Measurements from ENCODE around the gene DHX40.
A peak's percentile ranks its signal among the peaks of the same experiment; 100 is the strongest.
"Not testable (repeated sequence)": the region's sequence is repeated elsewhere in the genome, so short reads cannot be mapped to it uniquely, and the experiment has no call there.

The DHX40 gene

DNA sequence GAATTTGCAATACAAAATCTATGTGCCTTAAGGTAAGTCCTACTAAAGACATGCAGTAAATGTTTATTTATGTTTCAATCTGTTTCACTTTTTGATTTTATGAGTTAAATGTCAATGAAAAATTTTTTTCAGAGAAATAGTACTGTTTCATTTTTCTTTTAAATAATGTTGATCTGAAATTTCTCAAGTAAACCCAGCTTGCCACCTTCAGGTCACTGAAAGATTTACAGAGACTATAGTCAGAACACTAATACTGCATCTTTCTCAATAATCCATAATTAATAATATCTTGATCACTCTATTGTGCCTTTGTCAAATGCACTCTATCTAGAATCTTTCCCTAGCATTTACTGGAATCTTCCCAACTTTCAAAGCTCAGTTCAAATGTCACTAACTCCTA, 6.5 kb upstream of the DHX40 start:
- no peak overlapping the region for H2AFZ ChIP-seq (ENCODE audit: low read length)
- TF ChIP-seq EZH2 (IDR thresholded peaks at IDR 0.05; ENCODE audit: borderline replicate concordance, low read length) (no peak), CTCF (IDR thresholded peaks at IDR 0.05; ENCODE audit: low read length) (peak; percentile 29; the same call in 1 of the 2 replicates)
- no peaks in the 10 kb centered on the region for H3K9me3 ChIP-seq (ENCODE audit: low read length)
- no peak overlapping the region for H3K4me2 ChIP-seq (ENCODE audit: low read length)
- H3K27me3 ChIP-seq (ENCODE audit: insufficient read depth, low read length) = no peaks in the 10 kb centered on the region
- H3K4me3 ChIP-seq (ENCODE audit: low read depth, low read length, poor library complexity, severe bottlenecking) = no peak overlapping the region
- no peaks in the 10 kb centered on the region for H3K9me2 ChIP-seq (ENCODE audit: low read depth, low read length)
- H3F3A ChIP-seq (ENCODE audit: insufficient read depth, low read length) = no peaks in the 10 kb centered on the region
- no peaks in the 10 kb centered on the region for H3K36me3 ChIP-seq (ENCODE audit: insufficient read depth, low read length)
- no peak overlapping the region for H3K27ac ChIP-seq (ENCODE audit: low read depth, low read length, poor library complexity, severe bottlenecking)
- H3K79me2 ChIP-seq (ENCODE audit: insufficient read depth, low read length) = no peaks in the 10 kb centered on the region
- H3K9ac ChIP-seq (ENCODE audit: low read length) = no peak overlapping the region
- H4K20me1 ChIP-seq (ENCODE audit: insufficient read depth, low read length) = no peaks in the 10 kb centered on the region
- H3K4me1 ChIP-seq (ENCODE audit: insufficient read depth, low read length, severe bottlenecking) = no peaks in the 10 kb centered on the region

DNA sequence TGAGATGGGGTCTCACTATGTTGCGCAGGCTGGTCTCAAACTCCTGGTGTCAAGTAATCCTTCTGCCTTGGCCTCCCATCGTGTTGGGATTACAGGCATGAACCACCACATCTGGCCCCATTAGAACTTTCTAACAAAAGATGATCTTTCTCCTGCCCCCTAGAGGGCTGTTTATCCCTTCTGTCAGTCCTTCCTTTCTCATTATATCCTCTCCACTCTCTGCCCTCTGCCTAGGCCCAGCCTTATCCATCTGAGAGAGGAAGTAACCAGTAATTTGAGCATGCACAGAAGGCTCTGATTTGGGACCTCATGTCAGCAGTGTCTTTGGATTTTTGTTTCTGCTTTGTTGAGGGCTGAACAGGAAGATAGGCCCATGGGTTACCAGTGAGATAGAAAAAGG, 4.4 kb upstream of the DHX40 start:
- Histone ChIP-seq H3K27ac (ENCODE audit: low read depth, low read length, poor library complexity, severe bottlenecking) (no peak overlapping the region), H3K79me2 (ENCODE audit: insufficient read depth, low read length) (no peaks in the 10 kb centered on the region), H3K9me3 (ENCODE audit: low read length) (peaks cover 5% of the 10 kb centered on the region; the same call in 1 of the 2 replicates), H3K9ac (ENCODE audit: low read length) (no peak overlapping the region), H3K4me2 (ENCODE audit: low read length) (no peak overlapping the region), H3K36me3 (ENCODE audit: insufficient read depth, low read length) (no peaks in the 10 kb centered on the region; the same call in 1 of the 2 replicates), H3K4me1 (ENCODE audit: insufficient read depth, low read length, severe bottlenecking) (peaks cover 1% of the 10 kb centered on the region), H3K4me3 (ENCODE audit: low read depth, low read length, poor library complexity, severe bottlenecking) (no peak overlapping the region), H2AFZ (ENCODE audit: low read length) (no peak overlapping the region), H3K9me2 (ENCODE audit: low read depth, low read length) (no peaks in the 10 kb centered on the region), H4K20me1 (ENCODE audit: insufficient read depth, low read length) (no peaks in the 10 kb centered on the region), H3K27me3 (ENCODE audit: insufficient read depth, low read length) (no peaks in the 10 kb centered on the region), H3F3A (ENCODE audit: insufficient read depth, low read length) (no peaks in the 10 kb centered on the region)
- TF ChIP-seq EZH2 (IDR thresholded peaks at IDR 0.05; ENCODE audit: borderline replicate concordance, low read length) (no peak), CTCF (IDR thresholded peaks at IDR 0.05; ENCODE audit: low read length) (peak; percentile 41)

GRCh38 chr17:59565959-59566324, 532 bp downstream of the DHX40 start:
- TF ChIP-seq CTCF (IDR thresholded peaks at IDR 0.05; ENCODE audit: low read length) (no peak), EZH2 (IDR thresholded peaks at IDR 0.05; ENCODE audit: borderline replicate concordance, low read length) (no peak)
- Histone ChIP-seq H3K27ac (ENCODE audit: low read depth, low read length, poor library complexity, severe bottlenecking) (no peak overlapping the region), H3K36me3 (ENCODE audit: insufficient read depth, low read length) (peaks cover 5% of the 10 kb centered on the region), H3K9me3 (ENCODE audit: low read length) (peaks cover 5% of the 10 kb centered on the region; the same call in 1 of the 2 replicates), H3K9me2 (ENCODE audit: low read depth, low read length) (no peaks in the 10 kb centered on the region), H3F3A (ENCODE audit: insufficient read depth, low read length) (no peaks in the 10 kb centered on the region), H3K9ac (ENCODE audit: low read length) (peak overlapping the region; percentile 79), H3K79me2 (ENCODE audit: insufficient read depth, low read length) (no peaks in the 10 kb centered on the region), H3K4me3 (ENCODE audit: low read depth, low read length, poor library complexity, severe bottlenecking) (peak overlapping the region; percentile 91), H4K20me1 (ENCODE audit: insufficient read depth, low read length) (no peaks in the 10 kb centered on the region), H2AFZ (ENCODE audit: low read length) (no peak overlapping the region), H3K4me1 (ENCODE audit: insufficient read depth, low read length, severe bottlenecking) (peaks cover 11% of the 10 kb centered on the region), H3K27me3 (ENCODE audit: insufficient read depth, low read length) (no peaks in the 10 kb centered on the region), H3K4me2 (ENCODE audit: low read length) (peak overlapping the region; percentile 67)

- H3K9me2 ChIP-seq (ENCODE audit: low read depth, low read length); H3F3A ChIP-seq (ENCODE audit: insufficient read depth, low read length); H2AFZ ChIP-seq (ENCODE audit: low read length); H3K79me2 ChIP-seq (ENCODE audit: insufficient read depth, low read length); H3K4me2 ChIP-seq (ENCODE audit: low read length); H3K4me3 ChIP-seq (ENCODE audit: low read depth, low read length, poor library complexity, severe bottlenecking); H4K20me1 ChIP-seq (ENCODE audit: insufficient read depth, low read length); H3K9ac ChIP-seq (ENCODE audit: low read length); H3K9me3 ChIP-seq (ENCODE audit: low read length); H3K27me3 ChIP-seq (ENCODE audit: insufficient read depth, low read length); H3K27ac ChIP-seq (ENCODE audit: low read depth, low read length, poor library complexity, severe bottlenecking): not testable (repeated sequence)
- H3K36me3 ChIP-seq (ENCODE audit: insufficient read depth, low read length) = peaks cover 12% of the 10 kb centered on the region
- peaks cover 11% of the 10 kb centered on the region for H3K4me1 ChIP-seq (ENCODE audit: insufficient read depth, low read length, severe bottlenecking)
These were observed 3.7 kb downstream of the DHX40 start for GRCh38 chr17:59569151-59569550.
